ENCODE data around the gene PSMG2.

GRCh38 chr18:12668041-12668440, 34.8 kb upstream of the PSMG2 start:
- no peak for TF ChIP-seq POLR2A (IDR thresholded peaks at IDR 0.05)
- TF ChIP-seq CTCF (IDR thresholded peaks at IDR 0.05), result no peak

Measured in body of pancreas (tissue), 4 donors.